Progenitor cell of endocrine pancreas (in vitro differentiated cells): ENCODE data around the gene MAPK8. TPM values are rescaled to one million over a fixed set of nuclear protein-coding genes. Genes with fewer than 3 reads are reported as not detected.

ENCODE experiments used
- DNase-seq: peaks from one replicate; pipeline ENCODE4 v3.0.0; 2021; ENCODE audit warnings: low spot score; ENCODE audit not compliant: unreplicated experiment
- H3K27ac Mint-ChIP-seq: 2 replicates; pipeline ENCODE4 v1.8.0; 2021; ENCODE audit warnings: mild to moderate bottlenecking, moderate library complexity, mixed read lengths
- H3K27me3 Mint-ChIP-seq: 2 replicates; pipeline ENCODE4 v1.8.0; 2021; ENCODE audit warnings: mixed read lengths
- H3K36me3 Mint-ChIP-seq: 2 replicates; pipeline ENCODE4 v1.8.0; 2022; ENCODE audit warnings: mixed read lengths; ENCODE audit not compliant: insufficient read depth
- H3K4me1 Mint-ChIP-seq: 2 replicates; pipeline ENCODE4 v1.8.0; 2021; ENCODE audit warnings: low read depth, mixed read lengths
- H3K4me3 Mint-ChIP-seq: 2 replicates; pipeline ENCODE4 v1.8.0; 2021; ENCODE audit warnings: low read depth, mild to moderate bottlenecking, moderate library complexity, mixed read lengths
- H3K9me3 Mint-ChIP-seq: 2 replicates; pipeline ENCODE4 v1.8.0; 2021; ENCODE audit warnings: low read depth, mixed read lengths
- CTCF ChIP-seq: fragments of 200-600 bp; sonication (generic); IDR thresholded peaks from one replicate; pipeline ENCODE4 v1.5.0; 2021; ENCODE audit warnings: antibody characterized with exemption, mild to moderate bottlenecking; ENCODE audit not compliant: unreplicated experiment
- total RNA-seq: library from RNA; stranded (reverse); gene quantifications from 2 replicates; pipeline ENCODE4 v1.2.1, GENCODE V29; 2021

MAPK8 gene
- total RNA-seq, 1 donor from 2014 or later, result 69.7 TPM

- no peak for TF ChIP-seq CTCF
- H3K27ac Mint-ChIP-seq, result no peak overlapping the region
- peaks cover 14% of the 10 kb centered on the region for H3K27me3 Mint-ChIP-seq
- no peaks in the 10 kb centered on the region for H3K9me3 Mint-ChIP-seq
- DNase-seq, result no peak
- H3K4me3 Mint-ChIP-seq, result no peak overlapping the region
- H3K4me1 Mint-ChIP-seq, result peaks cover 24% of the 10 kb centered on the region
- H3K36me3 Mint-ChIP-seq, result no peaks in the 10 kb centered on the region
Measured at GRCh38 chr10:48292616-48293015, 13.9 kb upstream of the MAPK8 start.

- no peaks in the 10 kb centered on the region for H3K36me3 Mint-ChIP-seq
- H3K27me3 Mint-ChIP-seq, result peaks cover 19% of the 10 kb centered on the region
- no peak for TF ChIP-seq CTCF
- no peaks in the 10 kb centered on the region for H3K9me3 Mint-ChIP-seq
- DNase-seq, result no peak
- no peak overlapping the region for H3K4me3 Mint-ChIP-seq
- peaks cover 11% of the 10 kb centered on the region for H3K4me1 Mint-ChIP-seq
- H3K27ac Mint-ChIP-seq, result no peak overlapping the region
Measured at GRCh38 chr10:48294431-48294830, 12.0 kb upstream of the MAPK8 start.

- no peaks in the 10 kb centered on the region for H3K36me3 Mint-ChIP-seq
- H3K9me3 Mint-ChIP-seq, result no peaks in the 10 kb centered on the region
- peaks cover 27% of the 10 kb centered on the region for H3K27me3 Mint-ChIP-seq
- no peak overlapping the region for H3K27ac Mint-ChIP-seq
- H3K4me1 Mint-ChIP-seq, result peaks cover 2% of the 10 kb centered on the region
- H3K4me3 Mint-ChIP-seq, result no peak overlapping the region
- no peak for DNase-seq
- no peak for TF ChIP-seq CTCF
Measured at GRCh38 chr10:48296576-48297098, 9.8 kb upstream of the MAPK8 start.

GRCh38 chr10:48299066-48299465, 7.4 kb upstream of the MAPK8 start:
- Mint-ChIP-seq H3K9me3 (no peaks in the 10 kb centered on the region), H3K27me3 (peaks cover 39% of the 10 kb centered on the region), H3K36me3 (no peaks in the 10 kb centered on the region)

GRCh38 chr10:48299692-48300091, 6.8 kb upstream of the MAPK8 start:
- TF ChIP-seq CTCF, result no peak
- Mint-ChIP-seq H3K9me3 (no peaks in the 10 kb centered on the region), H3K36me3 (no peaks in the 10 kb centered on the region), H3K4me1 (peaks cover 2% of the 10 kb centered on the region), H3K27me3 (peaks cover 45% of the 10 kb centered on the region), H3K4me3 (no peak overlapping the region), H3K27ac (no peak overlapping the region)
- DNase-seq, result no peak

More at GRCh38 chr10:48299066-48299465, 7.4 kb upstream of the MAPK8 start:
- Mint-ChIP-seq H3K4me3 (no peak overlapping the region), H3K4me1 (peaks cover 2% of the 10 kb centered on the region), H3K27ac (no peak overlapping the region)
- no peak for DNase-seq
- TF ChIP-seq CTCF, result no peak
